Osteocyte (in vitro differentiated cells): ENCODE data around the gene GALNT2. TPM values are rescaled to one million over a fixed set of nuclear protein-coding genes. Genes with fewer than 3 reads are reported as not detected.

Experiments used
- DNase-seq: peaks from one replicate; pipeline ENCODE4 v3.0.0; 2021; ENCODE audit warnings: mixed read lengths; ENCODE audit not compliant: unreplicated experiment; ENCODE audit errors: extremely low spot score
- H3K27ac Mint-ChIP-seq: one replicate; pipeline ENCODE4 v1.8.0; 2021; ENCODE audit warnings: mild to moderate bottlenecking, mixed read lengths; ENCODE audit not compliant: unreplicated experiment
- H3K27me3 Mint-ChIP-seq: one replicate; pipeline ENCODE4 v1.8.0; 2021; ENCODE audit warnings: mixed read lengths; ENCODE audit not compliant: unreplicated experiment
- H3K36me3 Mint-ChIP-seq: one replicate; pipeline ENCODE4 v1.8.0; 2021; ENCODE audit warnings: mixed read lengths; ENCODE audit not compliant: unreplicated experiment
- H3K4me1 Mint-ChIP-seq: one replicate; pipeline ENCODE4 v1.8.0; 2021; ENCODE audit warnings: mixed read lengths; ENCODE audit not compliant: unreplicated experiment
- H3K4me3 Mint-ChIP-seq: one replicate; pipeline ENCODE4 v1.8.0; 2021; ENCODE audit warnings: mild to moderate bottlenecking, moderate library complexity, mixed read lengths; ENCODE audit not compliant: unreplicated experiment
- H3K9me3 Mint-ChIP-seq: one replicate; pipeline ENCODE4 v1.8.0; 2021; ENCODE audit warnings: mixed read lengths; ENCODE audit not compliant: unreplicated experiment
- total RNA-seq: library from RNA; stranded (reverse); gene quantifications from 2 replicates; pipeline ENCODE4 v1.2.1, GENCODE V29; 2021
- TF ChIP-seq, protein P1 (sequence below): fragments of 200-600 bp; sonication (generic); IDR thresholded peaks from 2 replicates; pipeline ENCODE4 v1.5.0; 2021; ENCODE audit warnings: antibody characterized with exemption, mild to moderate bottlenecking, moderate library complexity

The GALNT2 gene
- total RNA-seq, 1 donor from 2014 or later, result 149 TPM

DNA sequence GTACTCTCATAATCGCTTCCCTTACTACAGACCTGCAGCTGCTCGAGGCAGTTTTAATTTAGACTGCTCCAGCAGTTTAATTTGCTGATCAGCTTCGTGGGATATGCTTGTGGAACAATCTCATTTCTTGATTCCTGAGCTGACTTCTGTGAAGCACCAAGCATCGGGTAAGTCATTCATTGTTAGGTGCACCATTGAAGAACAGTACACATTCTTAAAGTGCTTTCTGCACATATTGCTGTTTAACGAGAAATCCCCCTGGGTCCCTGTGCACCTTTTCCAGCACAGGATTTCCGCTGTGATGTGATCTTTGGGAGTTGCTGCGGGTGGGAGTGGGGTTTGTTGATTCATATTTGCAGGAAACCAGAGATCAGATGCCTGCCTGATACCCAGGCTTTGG is 9.1 kb downstream of the GALNT2 start:
- Mint-ChIP-seq H3K4me1 (peaks cover 73% of the 10 kb centered on the region), H3K36me3 (no peaks in the 10 kb centered on the region), H3K4me3 (no peak overlapping the region), H3K27ac (no peak overlapping the region), H3K27me3 (no peaks in the 10 kb centered on the region), H3K9me3 (no peaks in the 10 kb centered on the region)
- no peak for DNase-seq
- TF ChIP-seq, protein P1, sequence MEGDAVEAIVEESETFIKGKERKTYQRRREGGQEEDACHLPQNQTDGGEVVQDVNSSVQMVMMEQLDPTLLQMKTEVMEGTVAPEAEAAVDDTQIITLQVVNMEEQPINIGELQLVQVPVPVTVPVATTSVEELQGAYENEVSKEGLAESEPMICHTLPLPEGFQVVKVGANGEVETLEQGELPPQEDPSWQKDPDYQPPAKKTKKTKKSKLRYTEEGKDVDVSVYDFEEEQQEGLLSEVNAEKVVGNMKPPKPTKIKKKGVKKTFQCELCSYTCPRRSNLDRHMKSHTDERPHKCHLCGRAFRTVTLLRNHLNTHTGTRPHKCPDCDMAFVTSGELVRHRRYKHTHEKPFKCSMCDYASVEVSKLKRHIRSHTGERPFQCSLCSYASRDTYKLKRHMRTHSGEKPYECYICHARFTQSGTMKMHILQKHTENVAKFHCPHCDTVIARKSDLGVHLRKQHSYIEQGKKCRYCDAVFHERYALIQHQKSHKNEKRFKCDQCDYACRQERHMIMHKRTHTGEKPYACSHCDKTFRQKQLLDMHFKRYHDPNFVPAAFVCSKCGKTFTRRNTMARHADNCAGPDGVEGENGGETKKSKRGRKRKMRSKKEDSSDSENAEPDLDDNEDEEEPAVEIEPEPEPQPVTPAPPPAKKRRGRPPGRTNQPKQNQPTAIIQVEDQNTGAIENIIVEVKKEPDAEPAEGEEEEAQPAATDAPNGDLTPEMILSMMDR, result no peak

DNA sequence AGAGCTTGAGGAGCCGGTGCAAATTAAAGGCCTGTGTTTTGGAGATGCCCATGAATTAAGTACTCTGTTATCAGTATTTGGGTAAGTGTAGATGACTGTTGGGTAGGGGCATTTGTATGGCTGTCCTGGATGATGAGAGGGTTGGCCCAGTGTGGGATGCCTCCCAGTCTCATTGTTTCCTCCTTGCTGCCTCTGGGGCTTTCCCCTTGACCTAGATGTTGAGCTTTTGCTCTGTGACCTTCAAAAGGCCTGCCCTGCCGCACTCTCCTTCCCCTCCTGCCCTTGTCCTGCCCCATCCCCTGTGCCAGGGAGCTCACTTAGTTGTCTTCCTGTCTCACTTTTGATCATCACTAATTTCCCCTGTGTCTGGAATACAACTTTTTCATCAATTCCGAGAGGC is 10.0 kb downstream of the GALNT2 start:
- TF ChIP-seq, protein P1, result no peak
- H3K27me3 Mint-ChIP-seq, result no peaks in the 10 kb centered on the region
- no peak overlapping the region for H3K4me3 Mint-ChIP-seq
- no peak overlapping the region for H3K27ac Mint-ChIP-seq
- DNase-seq, result no peak
- H3K4me1 Mint-ChIP-seq, result peaks cover 64% of the 10 kb centered on the region
- H3K36me3 Mint-ChIP-seq, result peaks cover 2% of the 10 kb centered on the region
- no peaks in the 10 kb centered on the region for H3K9me3 Mint-ChIP-seq

DNA sequence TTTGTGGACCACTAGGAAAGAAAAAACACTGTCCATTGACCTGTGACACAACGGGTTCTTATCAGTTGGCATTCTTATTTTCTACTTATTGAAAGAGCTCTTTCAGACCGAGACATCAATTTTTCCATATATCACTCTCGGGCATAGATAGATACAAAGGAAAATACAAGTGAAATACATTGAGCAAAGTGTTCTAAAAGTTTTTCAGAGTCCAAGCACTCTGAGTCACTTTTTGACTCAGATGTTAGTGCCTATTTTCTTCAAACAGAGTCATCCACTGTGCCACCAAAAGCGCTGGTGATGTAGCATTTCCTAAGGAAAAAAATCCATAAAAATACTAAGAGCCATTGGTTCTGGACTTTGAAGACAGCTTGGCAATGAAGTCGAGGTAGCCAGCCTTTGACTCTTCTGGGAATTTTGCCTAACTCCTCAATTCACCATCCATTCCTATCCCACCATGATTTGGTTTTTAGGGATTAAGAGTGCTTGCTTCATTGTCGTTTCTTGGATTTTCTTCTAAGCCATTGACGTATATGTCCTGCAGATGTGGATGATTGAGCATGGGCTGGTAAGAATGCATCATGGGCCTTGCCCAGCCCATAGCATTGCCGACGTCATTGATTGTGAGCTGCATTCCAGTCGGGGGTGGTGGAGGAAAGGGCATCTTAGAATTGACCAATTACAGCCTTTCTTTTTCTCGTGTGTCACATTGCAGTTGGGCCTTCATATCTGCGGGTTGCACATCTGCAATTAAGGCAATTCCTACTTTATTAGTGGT is 10.6 kb downstream of the GALNT2 start:
- Mint-ChIP-seq H3K27me3 (no peaks in the 10 kb centered on the region), H3K9me3 (no peaks in the 10 kb centered on the region), H3K27ac (no peak overlapping the region), H3K36me3 (peaks cover 3% of the 10 kb centered on the region), H3K4me1 (peaks cover 65% of the 10 kb centered on the region), H3K4me3 (no peak overlapping the region)
- no peak for DNase-seq
- TF ChIP-seq, protein P1, result no peak

DNA sequence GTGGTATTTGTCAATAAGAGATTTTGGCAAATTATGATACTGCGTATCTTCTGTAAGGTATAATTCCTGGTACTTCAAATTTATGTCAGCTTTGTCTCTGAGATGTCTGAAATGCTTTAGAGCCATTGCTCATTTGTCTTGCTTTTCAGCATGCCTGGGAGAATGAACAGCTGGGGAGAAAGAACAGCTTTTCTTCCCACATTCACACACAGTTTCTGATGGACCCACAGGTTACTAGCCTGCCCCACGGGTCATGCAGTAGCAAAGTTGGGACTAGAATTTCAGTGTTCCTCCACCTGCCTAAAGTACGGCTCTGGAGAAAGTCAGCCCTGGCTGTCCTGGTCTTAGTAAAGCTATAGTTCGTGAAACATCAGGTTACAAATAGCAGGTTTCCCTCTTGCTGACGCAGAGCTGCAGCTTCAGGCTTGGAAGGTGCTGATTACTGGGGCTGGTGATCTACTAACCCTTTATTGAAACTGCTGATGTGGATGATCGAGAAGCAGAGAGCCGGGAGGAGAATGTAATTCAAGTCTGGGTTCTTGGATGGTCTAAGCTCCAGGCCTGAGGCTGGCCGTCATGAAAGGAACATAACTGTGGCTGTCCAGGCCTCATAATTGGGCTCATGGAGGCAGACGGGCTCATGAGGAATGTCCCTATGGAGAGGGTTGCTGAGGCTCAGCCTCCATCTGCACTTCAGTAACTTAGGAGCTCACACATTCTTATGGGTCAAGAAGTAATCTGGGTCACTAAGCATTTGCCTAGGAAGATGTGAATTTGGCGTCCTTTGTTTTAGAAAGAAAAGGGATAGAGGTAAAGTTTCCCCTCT is 12.4 kb downstream of the GALNT2 start:
- Mint-ChIP-seq H3K27ac (peak overlapping the region; percentile 9), H3K4me1 (peaks cover 63% of the 10 kb centered on the region), H3K4me3 (no peak overlapping the region), H3K36me3 (peaks cover 3% of the 10 kb centered on the region), H3K27me3 (no peaks in the 10 kb centered on the region), H3K9me3 (no peaks in the 10 kb centered on the region)
- no peak for DNase-seq
- TF ChIP-seq, protein P1, result no peak

DNA sequence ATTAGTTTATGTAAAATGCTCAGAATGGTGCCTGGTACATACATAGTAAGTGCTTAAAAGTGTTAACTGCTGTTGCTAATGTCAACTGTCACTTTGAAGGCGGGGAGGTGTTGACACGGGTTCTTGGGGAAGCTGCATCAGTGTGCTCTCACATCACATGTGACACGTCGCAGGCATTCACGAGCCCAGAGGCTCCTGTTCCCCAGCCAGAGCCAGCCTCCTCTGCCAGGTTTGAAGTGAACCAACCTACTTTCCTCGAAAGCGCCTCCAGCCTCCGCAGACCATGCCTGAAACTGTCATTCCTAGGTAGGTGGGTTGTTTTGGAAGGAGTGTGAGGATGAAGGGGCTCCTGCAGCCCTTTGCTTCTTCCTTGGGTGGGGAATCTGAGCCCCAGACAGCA is 13.8 kb downstream of the GALNT2 start:
- Mint-ChIP-seq H3K36me3 (peaks cover 3% of the 10 kb centered on the region), H3K4me3 (no peak overlapping the region)
- TF ChIP-seq, protein P1, result no peak

More for the DNA sequence above, 13.8 kb downstream of the GALNT2 start:
- H3K9me3 Mint-ChIP-seq, result no peaks in the 10 kb centered on the region
- H3K27ac Mint-ChIP-seq, result peak overlapping the region; percentile 18
- DNase-seq, result no peak
- peaks cover 70% of the 10 kb centered on the region for H3K4me1 Mint-ChIP-seq
- H3K27me3 Mint-ChIP-seq, result no peaks in the 10 kb centered on the region
